ENCODE results near the gene OSBPL3. TPM values are rescaled to one million over a fixed set of nuclear protein-coding genes. Genes with fewer than 3 reads are reported as not detected.

Gene OSBPL3
- polyA plus RNA-seq, 3 donors = 2.6 to 9.2 (median 3.7) TPM

DNA sequence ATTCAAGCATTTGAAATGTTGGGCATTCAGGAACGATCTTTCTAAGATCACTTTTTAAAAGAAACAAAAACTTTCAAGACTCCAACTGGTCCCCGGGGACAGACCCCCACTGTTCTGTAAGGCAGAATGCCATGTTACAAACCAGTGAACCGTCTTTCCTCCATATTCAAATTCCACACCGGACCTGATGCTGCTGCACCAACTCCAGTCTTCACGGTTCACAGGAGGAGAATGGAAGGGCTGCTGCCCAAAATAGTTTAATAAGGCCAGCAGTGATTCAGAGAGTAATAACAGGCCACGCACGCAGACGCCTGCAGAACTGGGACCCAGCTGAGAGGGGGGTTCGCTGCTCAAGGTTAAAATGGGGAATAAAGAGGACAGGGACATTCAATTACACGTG, 47.2 kb downstream of the OSBPL3 start:
- H3K4me3 Mint-ChIP-seq = no peak overlapping the region
- H3K27ac ChIP-seq (ENCODE audit: low read depth in 1 of 2, low read length in 2 of 2) = no peak overlapping the region
- intact Hi-C loops (cut with micrococcal nuclease) = no loop called here
- 94% methylated on average over 9 of the region's 10 CpGs for WGBS (ENCODE audit: insufficient coverage)
- no peaks in the 10 kb centered on the region for H4K20me1 ChIP-seq (ENCODE audit: insufficient read depth, low read length)
- H3K27me3 ChIP-seq (ENCODE audit: control insufficient read depth in 2 of 2, insufficient read depth in 2 of 2, low read length in 2 of 2) = no peaks in the 10 kb centered on the region
- H3K9ac ChIP-seq (ENCODE audit: insufficient read depth, low read length, poor library complexity, severe bottlenecking) = no peak overlapping the region
- H3K27me3 Mint-ChIP-seq (ENCODE audit: low read depth in 3 of 3) = no peaks in the 10 kb centered on the region
- H3K27ac Mint-ChIP-seq = peak overlapping the region in 1 of 7 donors; percentile 8
- no peak overlapping the region for H3K4me3 ChIP-seq (replicated peaks in 1 of 3; ENCODE audit: low read depth in 2 of 3, low read length in 3 of 3)
- peaks cover 15% of the 10 kb centered on the region for H3K4me1 Mint-ChIP-seq
- DNase-seq = no peak
- H3K4me1 ChIP-seq (ENCODE audit: control insufficient read depth in 1 of 2, insufficient read depth in 2 of 2, low read length in 2 of 2) = no peaks in the 10 kb centered on the region
- no peak overlapping the region for H3K4me2 ChIP-seq (replicated peaks; ENCODE audit: extremely low read depth, low read length, poor library complexity, severe bottlenecking)
- H3K36me3 ChIP-seq (replicated peaks in 1 of 2; ENCODE audit: control insufficient read depth in 1 of 2, insufficient read depth in 2 of 2, low read length in 2 of 2) = no peaks in the 10 kb centered on the region
- peaks cover 0 to 3% of the 10 kb centered on the region in 2 donors for H3K9me3 ChIP-seq (replicated peaks in 1 of 2; ENCODE audit: control insufficient read depth in 1 of 2, insufficient read depth in 1 of 2, low read length in 2 of 2)
- peaks cover 0 to 10% (median 4%) of the 10 kb centered on the region in 7 donors for H3K9me3 Mint-ChIP-seq
- no peaks in the 10 kb centered on the region for H3K36me3 Mint-ChIP-seq
- TF ChIP-seq, protein P1, sequence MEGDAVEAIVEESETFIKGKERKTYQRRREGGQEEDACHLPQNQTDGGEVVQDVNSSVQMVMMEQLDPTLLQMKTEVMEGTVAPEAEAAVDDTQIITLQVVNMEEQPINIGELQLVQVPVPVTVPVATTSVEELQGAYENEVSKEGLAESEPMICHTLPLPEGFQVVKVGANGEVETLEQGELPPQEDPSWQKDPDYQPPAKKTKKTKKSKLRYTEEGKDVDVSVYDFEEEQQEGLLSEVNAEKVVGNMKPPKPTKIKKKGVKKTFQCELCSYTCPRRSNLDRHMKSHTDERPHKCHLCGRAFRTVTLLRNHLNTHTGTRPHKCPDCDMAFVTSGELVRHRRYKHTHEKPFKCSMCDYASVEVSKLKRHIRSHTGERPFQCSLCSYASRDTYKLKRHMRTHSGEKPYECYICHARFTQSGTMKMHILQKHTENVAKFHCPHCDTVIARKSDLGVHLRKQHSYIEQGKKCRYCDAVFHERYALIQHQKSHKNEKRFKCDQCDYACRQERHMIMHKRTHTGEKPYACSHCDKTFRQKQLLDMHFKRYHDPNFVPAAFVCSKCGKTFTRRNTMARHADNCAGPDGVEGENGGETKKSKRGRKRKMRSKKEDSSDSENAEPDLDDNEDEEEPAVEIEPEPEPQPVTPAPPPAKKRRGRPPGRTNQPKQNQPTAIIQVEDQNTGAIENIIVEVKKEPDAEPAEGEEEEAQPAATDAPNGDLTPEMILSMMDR (IDR thresholded peaks at IDR 0.05) = no peak
- H2AFZ ChIP-seq (ENCODE audit: insufficient read depth, low read depth, low read length, poor library complexity, severe bottlenecking) = no peak overlapping the region
- H3K79me2 ChIP-seq (ENCODE audit: insufficient read depth, low read length) = peaks cover 2% of the 10 kb centered on the region

DNA sequence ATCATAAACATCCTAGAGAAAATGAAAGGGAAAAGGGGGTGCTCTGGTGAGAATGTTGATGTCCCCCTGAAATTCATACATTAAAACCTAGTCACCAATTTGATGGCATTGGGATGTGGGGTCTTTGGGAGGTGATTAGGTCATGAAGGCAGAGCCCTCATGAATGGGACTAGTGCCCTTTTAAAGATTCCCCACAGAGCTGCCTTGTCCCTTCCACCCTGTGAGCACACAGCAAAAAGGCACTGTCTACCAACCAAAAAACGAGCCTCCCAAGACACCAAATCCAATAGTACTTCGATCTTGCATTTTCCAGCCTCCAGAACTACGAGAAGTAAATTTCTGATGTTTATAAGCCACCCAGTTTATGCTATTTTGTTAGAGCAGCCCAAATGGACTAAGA, 47.6 kb downstream of the OSBPL3 start:
- no peaks in the 10 kb centered on the region for H3K4me1 ChIP-seq (ENCODE audit: control insufficient read depth in 1 of 2, insufficient read depth in 2 of 2, low read length in 2 of 2)
- DNase-seq = no peak
- TF ChIP-seq, protein P1 (IDR thresholded peaks at IDR 0.05) = no peak
- H3K4me2 ChIP-seq (replicated peaks; ENCODE audit: extremely low read depth, low read length, poor library complexity, severe bottlenecking) = no peak overlapping the region
- Mint-ChIP-seq H3K9me3 (peaks cover 0 to 7% (median 4%) of the 10 kb centered on the region in 7 donors), H3K36me3 (no peaks in the 10 kb centered on the region), H3K4me3 (no peak overlapping the region), H3K27ac (no peak overlapping the region), H3K27me3 (ENCODE audit: low read depth in 3 of 3) (no peaks in the 10 kb centered on the region), H3K4me1 (peaks cover 15% of the 10 kb centered on the region)
- no peak overlapping the region for H2AFZ ChIP-seq (ENCODE audit: insufficient read depth, low read depth, low read length, poor library complexity, severe bottlenecking)
- no peak overlapping the region for H3K9ac ChIP-seq (ENCODE audit: insufficient read depth, low read length, poor library complexity, severe bottlenecking)
- peaks cover 2% of the 10 kb centered on the region for H3K79me2 ChIP-seq (ENCODE audit: insufficient read depth, low read length)
- peaks cover 0 to 3% of the 10 kb centered on the region in 2 donors for H3K9me3 ChIP-seq (replicated peaks in 1 of 2; ENCODE audit: control insufficient read depth in 1 of 2, insufficient read depth in 1 of 2, low read length in 2 of 2)
- no peaks in the 10 kb centered on the region for H3K36me3 ChIP-seq (replicated peaks in 1 of 2; ENCODE audit: control insufficient read depth in 1 of 2, insufficient read depth in 2 of 2, low read length in 2 of 2)
- no peak overlapping the region for H3K27ac ChIP-seq (ENCODE audit: low read depth in 1 of 2, low read length in 2 of 2)
- H4K20me1 ChIP-seq (ENCODE audit: insufficient read depth, low read length) = no peaks in the 10 kb centered on the region
- WGBS (ENCODE audit: insufficient coverage) = 100% methylated on average over 3 of the region's 3 CpGs
- H3K4me3 ChIP-seq (replicated peaks in 1 of 3; ENCODE audit: low read depth in 2 of 3, low read length in 3 of 3) = no peak overlapping the region
- intact Hi-C loops (cut with micrococcal nuclease) = no loop called here
- no peaks in the 10 kb centered on the region for H3K27me3 ChIP-seq (ENCODE audit: control insufficient read depth in 2 of 2, insufficient read depth in 2 of 2, low read length in 2 of 2)
